DOHH2 (cell line): ENCODE results near the gene TBL1XR1.
A peak's percentile ranks its signal among the peaks of the same experiment; 100 is the strongest.
"Not testable (repeated sequence)": the region's sequence is repeated elsewhere in the genome, so short reads cannot be mapped to it uniquely, and the experiment has no call there.

Experiments used
- H3F3A ChIP-seq: fragments of 200-600 bp; sonication (generic), shearing (Covaris generic); 2 replicates; pipeline ENCODE4 v1.6.0; 2016; ENCODE audit warnings: antibody characterized with exemption, mild to moderate bottlenecking; ENCODE audit not compliant: control insufficient read depth, insufficient read depth
- H3K27ac ChIP-seq: fragments of 200-600 bp; sonication (generic); 2 replicates; pipeline ENCODE4 v1.5.1; 2014; ENCODE audit warnings: low read depth, mild to moderate bottlenecking, low read length, moderate library complexity
- H3K27me3 ChIP-seq: fragments of 200-600 bp; sonication (generic); 2 replicates; pipeline ENCODE4 v1.6.1; 2014; ENCODE audit warnings: mild to moderate bottlenecking, low read length, mixed read lengths; ENCODE audit not compliant: control insufficient read depth
- H3K36me3 ChIP-seq: fragments of 200-600 bp; sonication (generic); 2 replicates; pipeline ENCODE4 v1.6.1; 2014; ENCODE audit warnings: mild to moderate bottlenecking, low read length, moderate library complexity, mixed read lengths; ENCODE audit not compliant: control insufficient read depth
- H3K4me1 ChIP-seq: fragments of 200-600 bp; sonication (generic); 2 replicates; pipeline ENCODE4 v1.6.1; 2014; ENCODE audit warnings: mild to moderate bottlenecking, low read length, mixed read lengths; ENCODE audit not compliant: control insufficient read depth
- H3K4me2 ChIP-seq: fragments of 200-600 bp; sonication (generic); 2 replicates; pipeline ENCODE4 v1.6.0; 2014; ENCODE audit warnings: mild to moderate bottlenecking, low read length, moderate library complexity
- H3K4me3 ChIP-seq: fragments of 200-600 bp; sonication (generic); 2 replicates; pipeline ENCODE4 v1.5.1; 2014; ENCODE audit warnings: mild to moderate bottlenecking, low read length, mixed read lengths
- H3K79me2 ChIP-seq: fragments of 200-600 bp; sonication (generic); 2 replicates; pipeline ENCODE4 v1.6.1; 2014; ENCODE audit warnings: mild to moderate bottlenecking, low read length, mixed read lengths; ENCODE audit not compliant: control insufficient read depth
- H3K9me2 ChIP-seq: fragments of 200-600 bp; sonication (generic); replicated peaks from 2 replicates; pipeline ENCODE4 v1.6.1; 2014; ENCODE audit warnings: mild to moderate bottlenecking, low read length, mixed read lengths; ENCODE audit not compliant: control insufficient read depth
- H3K9me3 ChIP-seq: fragments of 200-600 bp; sonication (generic); 2 replicates; pipeline ENCODE4 v1.6.1; 2014; ENCODE audit warnings: antibody characterized with exemption, low read length, mixed read lengths; ENCODE audit not compliant: control insufficient read depth, insufficient read depth
- H4K20me1 ChIP-seq: fragments of 200-600 bp; sonication (generic); 2 replicates; pipeline ENCODE4 v1.6.0; 2014; ENCODE audit warnings: low read depth, mild to moderate bottlenecking, antibody characterized with exemption, low read length, moderate library complexity; ENCODE audit not compliant: control insufficient read depth, insufficient read depth
- EZH2phosphoT487 ChIP-seq: fragments of 200-600 bp; sonication (generic); IDR thresholded peaks from 2 replicates; pipeline ENCODE4 v1.6.1; 2017; ENCODE audit warnings: borderline replicate concordance, mild to moderate bottlenecking, antibody characterized with exemption, low read length, moderate library complexity, mixed read lengths
- TF ChIP-seq, protein P1 (sequence below): fragments of 200-600 bp; sonication (generic); IDR thresholded peaks from one replicate; pipeline ENCODE4 v1.5.1; 2014; ENCODE audit warnings: antibody characterized with exemption, mild to moderate bottlenecking, low read depth, low read length; ENCODE audit not compliant: poor library complexity, severe bottlenecking

TBL1XR1 gene

DNA sequence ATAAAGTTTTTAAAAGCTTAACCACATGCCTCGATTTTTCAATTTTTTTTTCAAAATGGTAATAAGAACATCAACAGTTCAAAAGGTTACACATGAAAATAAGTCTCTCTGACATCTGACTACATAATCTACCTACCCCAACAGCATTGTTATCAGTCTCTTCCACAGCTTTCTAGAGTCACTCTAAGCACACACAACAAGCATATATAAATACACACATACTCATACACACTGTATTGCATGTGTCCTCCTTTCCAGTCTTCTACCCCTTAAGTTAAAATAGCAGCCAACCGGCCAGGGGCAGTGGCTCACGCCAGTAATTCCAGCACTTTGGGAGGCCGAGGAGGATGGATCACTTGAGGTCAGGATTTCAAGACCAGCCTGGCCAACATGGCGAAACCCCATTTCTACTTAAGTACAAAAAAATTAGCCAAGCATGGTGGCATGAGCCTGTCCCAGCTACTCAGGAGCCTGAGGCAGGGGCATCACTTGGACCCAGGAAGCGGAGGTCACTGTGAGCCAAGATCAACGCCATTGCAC is 12.2 kb downstream of the TBL1XR1 start:
- no peak for TF ChIP-seq EZH2phosphoT487
- TF ChIP-seq, protein P1, sequence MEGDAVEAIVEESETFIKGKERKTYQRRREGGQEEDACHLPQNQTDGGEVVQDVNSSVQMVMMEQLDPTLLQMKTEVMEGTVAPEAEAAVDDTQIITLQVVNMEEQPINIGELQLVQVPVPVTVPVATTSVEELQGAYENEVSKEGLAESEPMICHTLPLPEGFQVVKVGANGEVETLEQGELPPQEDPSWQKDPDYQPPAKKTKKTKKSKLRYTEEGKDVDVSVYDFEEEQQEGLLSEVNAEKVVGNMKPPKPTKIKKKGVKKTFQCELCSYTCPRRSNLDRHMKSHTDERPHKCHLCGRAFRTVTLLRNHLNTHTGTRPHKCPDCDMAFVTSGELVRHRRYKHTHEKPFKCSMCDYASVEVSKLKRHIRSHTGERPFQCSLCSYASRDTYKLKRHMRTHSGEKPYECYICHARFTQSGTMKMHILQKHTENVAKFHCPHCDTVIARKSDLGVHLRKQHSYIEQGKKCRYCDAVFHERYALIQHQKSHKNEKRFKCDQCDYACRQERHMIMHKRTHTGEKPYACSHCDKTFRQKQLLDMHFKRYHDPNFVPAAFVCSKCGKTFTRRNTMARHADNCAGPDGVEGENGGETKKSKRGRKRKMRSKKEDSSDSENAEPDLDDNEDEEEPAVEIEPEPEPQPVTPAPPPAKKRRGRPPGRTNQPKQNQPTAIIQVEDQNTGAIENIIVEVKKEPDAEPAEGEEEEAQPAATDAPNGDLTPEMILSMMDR: no peak
- H3F3A ChIP-seq: 0 out of 2 replicates have a peak, but pooled peaks cover 5% of the 10 kb centered on the region
- H3K4me2 ChIP-seq: no peak overlapping the region
- no peak overlapping the region for H3K4me3 ChIP-seq
- H3K27ac ChIP-seq: no peak overlapping the region
- peaks cover 59% of the 10 kb centered on the region for H3K4me1 ChIP-seq
- H4K20me1 ChIP-seq: peaks cover 55% of the 10 kb centered on the region
- peaks cover 100% of the 10 kb centered on the region for H3K79me2 ChIP-seq
- H3K27me3 ChIP-seq: no peaks in the 10 kb centered on the region
- peaks cover 17% of the 10 kb centered on the region for H3K36me3 ChIP-seq
- H3K9me3 ChIP-seq: no peaks in the 10 kb centered on the region
- no peaks in the 10 kb centered on the region for H3K9me2 ChIP-seq

DNA sequence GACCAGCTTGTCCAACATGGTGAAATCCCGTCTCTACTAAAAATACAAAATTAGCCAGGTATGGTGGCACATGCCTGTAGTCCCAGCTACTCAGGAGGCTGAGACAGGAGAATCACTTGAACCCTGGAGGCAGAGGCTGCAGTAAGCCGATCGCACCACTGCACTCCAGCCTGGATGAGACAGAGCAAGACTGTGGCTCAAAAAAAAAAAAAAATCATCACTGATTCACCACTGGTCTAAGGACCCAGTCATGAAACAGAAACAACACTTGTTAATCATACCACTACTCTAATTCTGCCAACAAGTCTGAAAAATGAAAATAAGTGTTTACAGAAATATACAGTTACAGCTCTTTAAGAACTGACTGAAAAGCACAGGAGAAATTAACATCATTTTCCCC is 12.7 kb downstream of the TBL1XR1 start:
- not testable (repeated sequence) for H3K27ac ChIP-seq, H3K9me3 ChIP-seq, H3K9me2 ChIP-seq, H3K27me3 ChIP-seq, H3F3A ChIP-seq, H3K4me2 ChIP-seq, H3K4me3 ChIP-seq
- H3K36me3 ChIP-seq: peaks cover 17% of the 10 kb centered on the region
- H3K4me1 ChIP-seq: peaks cover 64% of the 10 kb centered on the region
- peaks cover 59% of the 10 kb centered on the region for H4K20me1 ChIP-seq
- H3K79me2 ChIP-seq: peaks cover 100% of the 10 kb centered on the region

DNA sequence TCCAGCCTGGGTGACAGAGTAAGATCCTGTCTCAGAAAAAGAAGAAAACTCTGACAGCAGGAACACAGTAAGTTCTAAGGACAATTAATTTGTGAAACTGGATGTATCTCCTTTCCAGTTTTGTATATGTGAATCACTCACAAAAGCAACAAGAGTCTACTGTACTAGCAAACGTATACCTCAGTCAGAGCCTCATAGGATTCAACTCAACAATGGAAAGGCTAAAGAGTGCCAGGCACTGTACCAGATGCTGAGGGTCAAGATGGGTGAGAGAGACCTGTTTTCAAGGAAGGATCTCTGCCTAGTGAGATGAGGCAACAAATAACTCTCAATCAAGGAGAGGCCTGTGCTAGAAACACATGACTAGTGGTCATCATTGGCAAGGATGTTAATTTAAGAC is 14.9 kb downstream of the TBL1XR1 start:
- Histone ChIP-seq H3K79me2 (peaks cover 100% of the 10 kb centered on the region), H3K27ac (no peak overlapping the region), H3F3A (0 out of 2 replicates have a peak, but pooled peaks cover 5% of the 10 kb centered on the region), H3K9me2 (no peaks in the 10 kb centered on the region), H3K9me3 (no peaks in the 10 kb centered on the region), H3K4me1 (peaks cover 64% of the 10 kb centered on the region), H3K4me3 (no peak overlapping the region), H4K20me1 (peaks cover 54% of the 10 kb centered on the region), H3K36me3 (peaks cover 21% of the 10 kb centered on the region), H3K4me2 (peak overlapping the region; percentile 27; the same call in 1 of the 2 replicates), H3K27me3 (no peaks in the 10 kb centered on the region)
- TF ChIP-seq EZH2phosphoT487: no peak
- TF ChIP-seq, protein P1: no peak

DNA sequence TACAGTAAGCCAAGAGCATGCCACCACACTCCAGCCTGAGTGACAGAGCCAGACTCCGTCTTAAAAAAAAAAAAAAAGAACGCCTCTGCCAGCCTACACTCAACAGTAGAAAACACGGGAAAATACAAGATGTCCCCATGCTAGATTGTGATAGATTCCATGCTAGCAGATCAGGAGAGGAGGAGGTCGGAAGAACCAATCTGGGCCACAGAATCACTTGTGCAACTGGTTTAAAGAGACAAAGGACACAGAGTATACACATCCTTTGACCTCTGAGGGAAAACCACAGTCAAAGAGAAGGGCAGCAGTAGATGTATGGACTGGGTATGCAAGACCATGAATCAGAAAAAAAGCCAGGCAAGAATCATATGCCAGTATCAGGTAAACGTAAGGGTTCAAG is 15.9 kb downstream of the TBL1XR1 start:
- H3K4me1 ChIP-seq: peaks cover 63% of the 10 kb centered on the region
- H3K9me2 ChIP-seq: no peaks in the 10 kb centered on the region
- TF ChIP-seq, protein P1: no peak
- no peak for TF ChIP-seq EZH2phosphoT487
- 0 out of 2 replicates have a peak, but pooled peaks cover 5% of the 10 kb centered on the region for H3F3A ChIP-seq
- H3K36me3 ChIP-seq: peaks cover 24% of the 10 kb centered on the region
- no peaks in the 10 kb centered on the region for H3K9me3 ChIP-seq
- no peak overlapping the region for H3K27ac ChIP-seq
- peaks cover 100% of the 10 kb centered on the region for H3K79me2 ChIP-seq
- peaks cover 50% of the 10 kb centered on the region for H4K20me1 ChIP-seq
- H3K27me3 ChIP-seq: no peaks in the 10 kb centered on the region
- H3K4me2 ChIP-seq: 0 out of 2 replicates have a peak overlapping the region, but pooled peaks have one; percentile 27
- no peak overlapping the region for H3K4me3 ChIP-seq
